Right hindlimb (tissue), 1 donor: ENCODE data around the gene ZSCAN5A.
"Not testable (repeated sequence)": the region's sequence is repeated elsewhere in the genome, so short reads cannot be mapped to it uniquely, and the experiment has no call there.

ENCODE experiments used
- DNase-seq: peaks from one replicate; pipeline ENCODE4 v3.0.0-alpha.2; 2018

Gene ZSCAN5A, protein sequence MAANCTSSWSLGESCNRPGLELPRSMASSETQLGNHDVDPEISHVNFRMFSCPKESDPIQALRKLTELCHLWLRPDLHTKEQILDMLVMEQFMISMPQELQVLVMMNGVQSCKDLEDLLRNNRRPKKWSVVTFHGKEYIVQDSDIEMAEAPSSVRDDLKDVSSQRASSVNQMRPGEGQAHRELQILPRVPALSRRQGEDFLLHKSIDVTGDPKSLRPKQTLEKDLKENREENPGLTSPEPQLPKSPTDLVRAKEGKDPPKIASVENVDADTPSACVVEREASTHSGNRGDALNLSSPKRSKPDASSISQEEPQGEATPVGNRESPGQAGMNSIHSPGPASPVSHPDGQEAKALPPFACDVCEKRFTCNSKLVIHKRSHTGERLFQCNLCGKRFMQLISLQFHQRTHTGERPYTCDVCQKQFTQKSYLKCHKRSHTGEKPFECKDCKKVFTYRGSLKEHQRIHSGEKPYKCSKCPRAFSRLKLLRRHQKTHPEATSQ

DNA sequence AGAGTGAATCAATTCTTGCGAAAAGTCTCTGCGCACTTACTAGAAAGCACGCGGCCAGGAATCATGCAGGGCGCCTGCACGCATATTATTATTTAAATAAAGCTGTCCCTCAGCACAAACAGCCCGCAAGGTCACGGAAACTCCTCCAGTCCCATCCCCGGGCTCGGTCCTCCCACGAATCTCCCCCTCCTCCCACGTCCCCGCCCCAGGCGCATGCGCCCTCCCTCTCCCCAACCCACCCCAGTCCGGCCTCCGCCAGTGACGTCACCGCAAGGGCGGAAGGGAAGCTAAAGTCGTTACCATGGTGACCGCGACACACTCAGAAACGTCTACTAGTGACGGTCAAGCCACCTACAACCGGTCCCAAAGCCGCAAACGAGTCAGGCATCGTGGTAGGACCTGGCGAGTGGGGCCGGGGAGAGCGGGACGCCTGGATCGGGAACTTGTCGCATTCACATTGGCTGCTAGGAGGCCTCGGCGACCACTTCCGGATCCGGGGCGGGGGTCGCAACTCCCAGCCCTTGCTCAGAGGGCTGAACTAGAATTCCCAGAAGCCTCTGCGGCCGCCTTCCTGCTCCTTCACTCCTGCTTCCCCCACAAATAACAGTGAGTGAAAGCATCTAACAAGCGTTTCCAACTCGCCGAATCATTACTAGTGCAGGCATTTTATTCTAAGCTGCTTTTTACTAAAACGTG lies at the start of gene ZSCAN5A:
Gene ZSCAN5A (minus strand): TSS at position 459 of the 696 bp plus-strand sequence. CDS start 89,793 bp downstream, outside the sequence.
- peak; percentile 98 for DNase-seq

DNA sequence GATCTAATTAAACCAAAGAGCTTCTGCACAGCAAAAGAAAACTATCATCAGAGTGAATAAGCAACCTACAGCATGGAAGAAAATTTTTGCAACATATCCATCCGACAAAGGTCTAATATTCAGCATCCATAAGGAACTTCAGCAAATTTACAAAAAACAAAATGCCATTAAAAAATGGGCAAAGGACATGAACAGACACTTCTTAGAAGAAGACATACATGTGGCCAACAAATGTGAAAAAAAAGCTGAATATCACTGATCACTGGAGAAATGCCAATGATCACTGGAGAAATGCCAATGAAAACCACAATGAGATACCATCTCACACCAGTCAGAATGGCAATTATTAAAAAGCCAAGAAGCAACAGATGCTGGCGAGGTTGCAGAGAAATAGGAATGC lies 46.2 kb upstream of the ZSCAN5A start:
- no peak for DNase-seq

DNA sequence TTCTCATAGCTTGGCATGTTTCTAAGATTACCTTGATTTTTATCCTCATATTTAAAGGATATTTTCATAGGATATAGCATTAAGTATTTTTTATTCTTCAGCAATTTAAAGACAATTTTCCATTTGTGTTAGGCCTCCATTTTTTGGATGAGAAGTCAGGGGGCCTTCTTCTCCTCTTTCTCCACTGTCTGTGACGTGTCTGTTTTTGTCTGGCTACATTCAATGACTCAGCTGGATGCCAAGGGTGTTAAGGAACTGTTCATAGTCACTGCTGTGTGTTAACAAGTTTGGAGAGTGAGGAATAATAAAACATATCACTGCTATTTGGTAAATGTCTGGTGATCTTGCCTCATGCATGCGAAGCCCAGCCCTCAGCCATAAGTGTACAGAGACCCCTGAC lies 42.3 kb upstream of the ZSCAN5A start:
- no peak for DNase-seq

DNA sequence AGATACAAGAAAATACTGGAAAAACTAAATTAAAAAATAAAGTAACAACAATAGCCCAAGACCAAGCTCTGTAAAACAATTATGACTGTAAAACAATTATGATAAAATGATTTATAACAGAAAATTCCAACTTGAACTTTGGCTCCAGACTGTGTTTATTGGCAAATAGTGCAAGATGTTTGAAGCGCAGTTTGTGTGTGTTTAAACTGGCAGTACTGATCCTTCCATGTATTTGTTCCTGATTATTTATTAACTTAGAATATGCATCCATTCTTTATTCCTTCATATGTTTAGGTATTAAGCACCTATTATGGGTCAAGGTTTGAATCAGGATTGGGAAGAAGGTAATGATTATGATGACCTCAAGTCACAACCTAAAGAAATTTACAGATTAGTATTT lies 40.9 kb upstream of the ZSCAN5A start:
- no peak for DNase-seq

DNA sequence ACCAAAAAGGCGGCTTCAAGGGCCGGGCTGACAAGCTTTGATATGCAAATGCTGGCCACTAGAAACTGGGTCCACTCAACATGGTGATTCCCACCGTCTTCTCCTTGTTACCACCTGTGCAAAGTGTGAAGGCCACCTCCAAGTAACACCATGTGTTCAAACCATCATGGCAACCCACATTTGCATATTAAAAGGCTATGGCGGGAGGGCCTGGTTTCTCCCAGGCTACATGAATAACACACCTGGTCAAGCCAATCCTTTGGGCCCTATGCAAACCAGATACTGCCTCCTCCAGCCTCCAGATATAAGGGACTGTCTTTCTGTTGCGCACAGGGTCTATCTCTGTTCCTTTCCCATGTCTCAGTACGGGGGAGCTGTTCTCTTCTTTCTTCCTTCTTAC lies 36.6 kb upstream of the ZSCAN5A start:
- no peak for DNase-seq

DNA sequence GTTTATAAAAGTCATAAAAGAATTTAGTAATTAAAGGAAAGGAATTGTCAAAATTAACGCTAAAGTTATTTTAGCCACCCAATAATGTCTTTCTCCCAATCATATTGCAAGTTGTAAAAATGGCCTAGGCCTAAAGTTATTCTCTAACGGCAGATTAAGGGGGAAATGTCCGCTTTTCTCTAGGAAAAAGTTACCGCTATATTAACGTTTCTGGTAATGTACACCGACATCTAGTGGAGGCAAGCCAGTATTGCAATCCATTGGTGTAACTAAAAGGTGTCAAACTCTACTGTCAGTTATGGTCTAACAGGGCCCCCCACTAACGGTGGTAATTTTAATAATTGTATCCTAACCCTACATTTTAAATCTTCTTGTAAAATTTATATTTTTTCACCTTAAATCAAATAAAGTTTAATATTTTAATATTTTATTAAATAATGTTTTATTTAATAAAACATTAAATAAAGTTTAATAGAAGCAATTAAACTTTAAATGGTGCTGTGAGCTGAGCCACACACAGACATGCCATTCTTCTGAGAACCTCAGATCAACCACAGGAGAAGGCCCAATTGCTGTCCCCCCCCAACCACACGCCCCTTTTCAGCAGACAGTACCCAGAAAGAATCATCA lies 35.9 kb upstream of the ZSCAN5A start:
- DNase-seq: peak; percentile 47

DNA sequence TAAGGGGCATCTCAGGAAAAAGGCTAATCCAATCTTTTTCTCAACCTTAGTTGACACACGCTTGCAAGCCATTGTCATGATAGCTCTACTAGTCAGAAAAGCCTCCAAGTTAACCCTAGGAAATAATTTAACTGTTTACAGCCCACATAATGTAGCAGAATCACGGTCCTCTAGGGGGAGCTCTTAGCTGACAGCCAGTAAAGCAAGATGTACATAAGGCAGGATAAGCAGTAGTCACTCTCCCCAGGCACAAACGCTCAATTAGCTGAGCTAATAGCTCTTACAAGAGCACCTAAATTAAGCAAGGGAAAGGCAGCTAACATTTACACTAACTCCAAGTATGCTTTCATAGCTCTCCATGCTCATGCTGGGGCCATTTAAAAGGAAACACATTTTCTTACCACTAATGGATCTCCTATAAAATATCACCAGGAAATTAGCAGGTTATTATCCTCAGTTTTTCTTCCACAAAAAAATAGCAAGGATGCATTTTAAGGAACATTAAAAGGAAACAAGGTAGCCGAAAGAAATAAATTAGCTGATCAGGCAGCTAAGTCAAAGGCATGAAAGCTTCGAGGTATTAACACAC lies 33.7 kb upstream of the ZSCAN5A start:
- DNase-seq: no peak

DNA sequence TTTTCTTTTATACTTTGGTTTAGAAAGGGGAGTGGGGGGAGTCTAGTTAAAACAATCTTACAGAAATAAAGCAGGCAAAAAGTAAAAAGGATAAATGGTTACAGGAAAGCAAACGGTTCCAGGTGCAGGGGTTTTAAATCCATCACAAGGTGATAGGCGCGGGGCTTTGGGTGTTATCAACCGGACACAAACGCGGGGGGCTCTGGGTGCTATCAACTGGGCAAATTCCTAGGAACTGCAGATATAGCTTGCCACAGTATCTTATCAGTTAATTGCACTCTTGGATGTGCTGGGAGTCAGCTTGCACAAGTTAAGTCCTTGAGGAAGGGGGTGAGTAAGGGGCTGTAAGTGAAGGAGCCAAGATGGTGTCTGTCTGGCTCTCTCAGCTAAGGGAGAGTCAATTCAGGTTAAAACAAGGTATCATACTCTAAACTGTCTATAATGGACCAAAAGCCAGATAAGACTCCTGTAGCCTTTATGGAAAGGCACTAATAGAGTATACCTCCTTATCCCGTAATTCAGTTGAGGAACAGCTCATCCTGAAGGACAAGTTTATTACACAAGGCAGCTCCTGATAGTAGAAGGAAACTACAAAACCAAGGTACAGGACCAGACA lies 32.6 kb upstream of the ZSCAN5A start:
- no peak for DNase-seq

DNA sequence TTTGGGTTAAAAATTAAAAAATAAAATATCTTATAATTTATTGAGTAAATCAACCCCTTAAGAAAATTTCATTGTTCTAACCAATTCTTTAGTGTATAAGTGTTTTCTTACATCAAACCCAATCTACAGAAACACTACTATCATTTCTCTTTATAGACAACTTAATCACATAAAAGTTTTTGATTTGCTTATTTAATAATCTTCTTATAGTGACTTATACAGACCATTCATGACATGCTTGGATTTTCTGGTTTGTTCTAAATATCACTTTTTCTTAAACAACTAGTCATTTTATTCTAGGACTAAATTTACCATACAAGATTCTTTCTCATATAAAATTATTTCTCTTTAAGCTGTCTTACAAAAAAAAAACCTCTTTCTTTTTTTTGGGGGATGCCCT lies 27.3 kb upstream of the ZSCAN5A start:
- DNase-seq: no peak

DNA sequence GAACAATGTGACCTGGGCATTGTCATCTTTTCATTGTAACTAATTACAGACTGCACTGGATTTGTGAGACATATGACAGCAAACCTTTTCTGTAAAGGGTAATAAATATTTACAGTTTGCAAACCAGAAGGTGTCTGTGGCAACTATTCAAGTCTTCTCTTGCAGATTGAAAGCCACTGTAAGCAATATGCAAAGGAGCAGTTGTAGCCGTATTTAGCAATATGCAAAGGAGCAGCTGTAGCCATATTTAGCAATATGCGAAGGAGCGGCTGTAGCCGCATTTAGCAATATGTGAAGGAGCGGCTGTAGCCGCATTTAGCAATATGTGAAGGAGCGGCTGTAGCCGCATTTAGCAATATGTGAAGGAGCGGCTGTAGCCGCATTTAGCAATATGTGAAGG lies 24.4 kb upstream of the ZSCAN5A start:
- DNase-seq: not testable (repeated sequence)

DNA sequence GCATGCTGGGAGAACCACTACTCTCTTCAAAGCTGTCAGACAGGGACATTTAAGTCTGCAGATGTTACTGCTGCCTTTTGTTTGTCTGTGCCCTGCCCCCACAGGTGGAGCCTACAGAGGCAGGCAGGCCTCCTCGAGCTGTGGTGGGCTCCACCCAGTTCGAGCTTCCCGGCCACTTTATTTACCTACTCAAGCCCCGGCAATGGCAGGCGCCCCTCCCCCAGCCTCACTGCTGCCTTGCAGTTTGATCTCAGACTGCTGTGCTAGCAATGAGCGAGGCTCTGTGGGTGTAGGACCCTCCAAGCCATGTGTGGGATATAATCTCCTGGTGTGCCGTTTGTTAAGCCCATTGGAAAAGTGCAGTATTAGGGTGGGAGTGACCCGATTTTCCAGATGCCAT lies 22.4 kb upstream of the ZSCAN5A start:
- DNase-seq: not testable (repeated sequence)

DNA sequence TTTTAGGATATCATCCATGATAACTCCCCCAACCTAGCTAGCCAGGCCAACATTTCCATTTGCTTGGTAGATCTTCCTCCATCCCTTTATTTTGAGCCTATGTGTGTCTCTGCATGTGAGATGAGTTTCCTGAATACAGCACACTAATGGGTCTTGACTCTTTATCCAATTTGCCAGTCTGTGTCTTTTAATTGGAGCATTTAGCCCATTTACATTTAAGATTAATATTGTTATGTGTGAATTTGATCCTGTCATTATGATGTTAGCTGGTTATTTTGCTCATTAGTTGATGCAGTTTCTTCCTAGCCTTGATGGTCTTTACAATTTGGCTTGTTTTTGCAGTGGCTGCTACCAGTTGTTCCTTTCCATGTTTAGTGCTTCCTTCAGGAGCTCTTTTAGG lies 20.7 kb upstream of the ZSCAN5A start:
- not testable (repeated sequence) for DNase-seq

DNA sequence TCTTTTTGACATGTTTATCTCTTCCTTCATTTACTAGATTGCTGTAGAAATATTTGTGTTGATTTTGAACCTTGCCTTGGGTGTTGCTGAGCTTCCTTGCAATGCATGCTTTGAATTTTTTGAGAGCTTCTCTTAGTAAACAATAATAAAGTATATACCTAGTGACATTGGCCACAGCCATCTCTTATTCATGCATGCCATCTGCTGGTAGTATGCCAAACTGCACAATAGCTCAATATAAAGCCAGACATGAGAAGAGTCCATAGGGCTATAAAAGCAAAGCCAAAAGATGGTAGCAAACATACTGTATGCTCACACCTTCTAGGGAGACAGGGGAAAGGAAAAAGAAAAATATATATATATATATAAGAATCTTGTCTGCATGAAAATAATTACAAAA lies 18.9 kb upstream of the ZSCAN5A start:
- DNase-seq: no peak

DNA sequence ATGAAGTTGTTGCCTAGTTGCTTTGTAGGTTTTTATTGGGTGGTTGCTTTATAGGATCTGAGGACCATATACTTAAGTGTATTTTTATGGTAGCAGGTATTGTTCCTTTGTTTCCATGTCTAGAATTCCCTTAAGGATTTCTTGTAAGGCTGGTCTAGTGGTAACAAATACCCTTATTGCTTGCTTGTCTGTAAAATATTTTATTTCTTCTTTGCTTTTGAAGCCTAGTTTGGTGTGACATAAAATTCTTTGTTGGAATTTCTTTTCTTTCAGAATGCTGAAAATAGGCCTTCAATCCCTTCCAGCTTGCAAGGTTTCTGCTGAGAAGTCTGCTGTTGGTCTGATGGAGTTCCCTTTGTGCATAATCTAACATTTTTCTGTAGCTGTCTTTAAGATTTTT lies 18.1 kb upstream of the ZSCAN5A start:
- DNase-seq: no peak

DNA sequence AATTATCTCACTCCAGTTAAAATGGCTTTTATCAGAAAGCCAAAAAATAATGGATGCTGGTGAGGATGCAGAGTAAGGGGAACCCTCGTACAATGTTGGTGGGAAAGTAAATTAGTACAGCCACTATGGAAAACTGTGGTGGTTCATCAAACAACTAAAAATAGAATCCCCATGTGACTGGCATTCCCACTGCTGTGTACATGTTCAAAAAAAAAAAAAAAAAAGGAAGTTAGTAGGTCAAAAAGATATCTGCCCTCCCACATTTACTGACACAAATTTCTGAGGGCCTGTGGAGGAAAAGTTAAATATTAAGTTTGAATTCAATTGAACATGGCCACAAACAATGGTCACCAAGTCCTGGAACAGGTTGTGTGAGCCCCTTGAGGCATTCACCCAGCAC lies 9.8 kb upstream of the ZSCAN5A start:
- no peak for DNase-seq

DNA sequence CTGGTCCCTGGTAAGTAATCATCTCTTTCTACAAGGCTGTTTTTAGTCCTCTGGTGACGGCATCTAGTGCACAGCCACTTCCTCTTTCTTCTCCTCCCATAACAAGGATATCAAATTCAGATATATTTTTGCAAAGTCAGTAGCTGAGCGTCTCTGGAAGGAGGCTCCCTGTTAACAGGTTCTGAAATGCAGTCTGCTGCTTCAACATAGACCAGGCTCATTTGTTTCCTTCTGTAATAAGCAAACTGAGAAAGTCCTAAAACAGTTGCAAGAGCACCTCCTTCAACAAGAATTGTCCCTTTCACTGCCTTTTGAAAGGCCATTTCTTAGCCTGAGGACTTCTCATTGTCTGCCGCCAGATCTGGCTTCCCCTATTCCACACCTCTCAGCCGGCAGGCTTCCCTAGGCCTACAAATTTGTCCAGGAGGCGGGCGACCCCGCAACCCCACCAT lies 7.4 kb upstream of the ZSCAN5A start:
- DNase-seq: no peak

DNA sequence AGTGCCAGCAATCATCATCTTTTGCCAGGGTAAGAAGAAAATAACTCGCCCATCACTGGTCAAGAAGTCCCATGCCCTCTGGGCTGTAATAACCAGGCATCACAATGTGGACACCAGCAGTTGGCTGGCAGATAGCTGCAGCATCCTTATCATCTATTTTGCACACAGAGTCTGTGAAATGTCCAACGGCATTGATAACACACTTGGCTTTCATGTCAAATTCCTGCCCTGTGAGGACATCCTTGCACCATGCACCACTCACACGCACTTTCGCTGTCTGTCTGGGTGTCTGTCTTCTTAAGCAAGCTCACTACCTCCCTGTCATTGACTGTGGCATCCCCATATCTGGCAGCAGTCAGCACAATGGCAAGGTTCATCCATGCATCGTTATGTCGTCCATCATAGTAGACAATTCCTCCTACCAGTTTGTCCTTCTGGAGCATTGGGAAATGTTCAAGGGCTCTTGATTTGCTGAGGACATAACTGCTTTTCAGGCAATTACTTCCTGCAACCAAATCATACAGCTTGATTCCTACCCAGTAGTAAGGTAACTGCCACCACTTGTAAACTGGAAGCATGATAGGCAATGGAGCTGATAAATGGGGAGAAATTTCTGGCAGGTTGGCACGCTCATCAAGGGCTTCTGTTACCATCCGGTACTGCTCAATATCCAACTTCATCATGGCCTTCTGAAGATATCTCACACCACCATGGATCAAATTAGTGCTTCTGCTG lies 6.8 kb upstream of the ZSCAN5A start:
- no peak for DNase-seq

DNA sequence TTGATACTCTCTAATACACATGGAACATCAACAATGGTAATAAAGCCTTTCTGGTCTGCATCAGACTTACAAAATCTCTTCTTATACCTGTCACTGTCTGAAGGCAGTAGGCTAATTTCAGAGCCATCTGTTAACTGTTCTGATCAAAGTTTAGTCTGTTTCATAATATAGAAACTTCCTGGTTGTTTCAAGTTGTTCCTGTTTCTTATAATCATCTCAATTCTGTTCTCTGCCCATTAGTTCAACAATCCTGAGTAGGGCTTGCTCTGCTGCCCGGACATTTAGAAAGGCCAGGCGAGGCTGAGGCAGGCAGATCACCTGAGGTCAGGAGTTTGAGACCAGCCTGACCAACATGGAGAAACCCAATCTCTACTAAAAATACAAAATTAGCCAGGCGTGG lies 5.4 kb upstream of the ZSCAN5A start:
- DNase-seq: no peak

DNA sequence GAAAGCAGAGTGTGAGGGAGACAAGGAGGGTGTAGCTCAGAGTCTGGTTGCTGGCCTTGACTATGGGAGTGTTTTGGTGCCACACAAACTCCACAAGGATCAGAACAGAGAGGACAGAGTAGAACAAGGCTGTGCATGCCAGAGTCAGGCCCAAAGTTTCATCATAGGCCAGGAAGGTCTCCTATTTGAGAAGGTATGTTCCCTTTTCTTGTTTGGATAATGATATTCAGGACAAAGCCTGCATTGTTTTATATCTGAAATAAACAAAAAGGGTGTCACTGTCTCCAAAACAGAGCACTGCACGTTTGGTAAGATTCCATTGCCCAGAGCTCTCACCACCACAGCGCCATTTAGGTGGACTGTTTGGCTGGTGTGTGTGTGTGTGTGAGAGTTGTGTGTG lies 3.1 kb upstream of the ZSCAN5A start:
- DNase-seq: no peak

DNA sequence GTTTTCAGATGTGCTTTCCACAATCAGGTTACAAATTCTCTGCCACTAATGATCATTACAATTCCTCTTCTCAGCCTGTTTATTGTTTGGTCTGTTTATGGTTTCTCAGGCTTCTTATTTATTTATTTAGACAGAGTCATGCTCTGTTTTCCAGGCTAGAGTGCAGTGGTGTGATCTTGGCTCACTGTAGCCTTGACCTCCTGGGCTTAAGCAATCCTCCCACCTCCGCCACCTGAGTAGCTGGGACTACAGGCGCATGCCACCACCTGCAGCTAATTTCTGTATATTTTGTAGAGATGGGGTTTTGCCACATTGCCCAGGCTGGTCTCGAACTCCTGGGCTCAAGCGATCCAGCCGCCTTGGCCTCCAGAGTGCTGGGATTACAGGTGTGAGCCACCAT lies 2.1 kb upstream of the ZSCAN5A start:
- no peak for DNase-seq

DNA sequence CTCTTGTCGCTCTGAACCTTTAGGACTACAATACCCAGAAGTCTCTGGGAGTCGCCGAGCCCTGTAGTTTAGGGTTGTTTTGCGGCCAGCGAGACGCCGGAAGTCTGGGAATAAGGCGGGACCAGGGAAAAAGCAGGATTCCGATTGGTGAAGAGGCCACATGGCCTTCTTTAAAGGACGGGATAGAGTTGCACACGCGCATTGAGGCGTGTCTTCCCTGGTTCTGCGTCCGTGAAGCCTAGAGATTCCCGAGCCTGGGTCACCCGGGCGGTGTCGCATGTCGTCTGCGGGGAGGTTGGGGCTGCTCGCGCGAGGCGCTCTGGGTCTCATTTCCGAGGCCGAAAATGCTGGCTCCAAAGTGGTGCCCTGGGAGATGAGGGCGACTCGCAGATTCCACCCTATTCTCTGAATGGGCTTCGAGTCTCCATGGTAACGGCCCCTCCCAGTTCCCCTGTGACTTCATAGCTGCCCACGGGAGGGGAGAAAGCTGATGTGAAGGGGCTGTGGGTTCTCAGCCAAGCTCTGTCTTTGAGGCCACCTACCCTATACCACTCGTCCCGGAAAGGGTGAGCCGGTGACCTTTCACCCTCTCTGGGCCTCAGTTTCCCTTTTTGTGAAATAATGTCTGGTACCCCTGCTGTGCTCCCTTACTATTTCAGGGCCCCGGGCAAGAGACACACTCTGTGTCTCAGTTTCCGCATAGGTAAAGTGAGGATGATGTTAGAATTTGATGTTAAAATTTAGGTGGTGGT lies 614 bp upstream of the ZSCAN5A start:
- peak; percentile 98 for DNase-seq
